ENCODE measurements around the gene ELAC2. TPM values are rescaled to one million over a fixed set of nuclear protein-coding genes. Genes with fewer than 3 reads are reported as not detected.

The ELAC2 gene
- polyA plus RNA-seq, 1 donor from 2014 or later: 34.6 TPM

- TF ChIP-seq POLR2AphosphoS5 (IDR thresholded peaks at IDR 0.05): no peak
- no peak for TF ChIP-seq RAD21 (conservative IDR thresholded peaks at IDR 0.05)
- no peak for TF ChIP-seq MXI1 (conservative IDR thresholded peaks at IDR 0.05; ENCODE audit: poor library complexity, severe bottlenecking)
- TF ChIP-seq SMC3 (conservative IDR thresholded peaks at IDR 0.05; ENCODE audit: poor library complexity): no peak
- TF ChIP-seq CTCF (IDR thresholded peaks at IDR 0.05; ENCODE audit: poor library complexity, severe bottlenecking): no peak
- Histone ChIP-seq H2AFZ (ENCODE audit: low read depth, low read length) (no peak overlapping the region), H3K4me3 (ENCODE audit: low read length) (no peak overlapping the region)
Measured at GRCh38 chr17:12953156-12953555, 64.7 kb downstream of the ELAC2 start.

GRCh38 chr17:12952012-12952411 lies 65.8 kb downstream of the ELAC2 start:
- Histone ChIP-seq H3K27me3 (ENCODE audit: insufficient read depth, low read depth, low read length) (no peaks in the 10 kb centered on the region), H2AFZ (ENCODE audit: low read depth, low read length) (no peak overlapping the region), H3F3A (ENCODE audit: insufficient read depth, low read length, poor library complexity, severe bottlenecking) (no peaks in the 10 kb centered on the region), H3K9me2 (ENCODE audit: insufficient read depth, low read length) (no peaks in the 10 kb centered on the region), H3K79me2 (replicated peaks; ENCODE audit: insufficient read depth, low read length) (no peaks in the 10 kb centered on the region), H3K9me3 (ENCODE audit: low read length) (no peaks in the 10 kb centered on the region), H3K36me3 (ENCODE audit: insufficient read depth, low read length) (peaks cover 6% of the 10 kb centered on the region), H3K4me2 (ENCODE audit: low read length) (no peak overlapping the region), H3K4me3 (ENCODE audit: low read length) (no peak overlapping the region), H3K27ac (ENCODE audit: low read length) (no peak overlapping the region), H4K20me1 (ENCODE audit: insufficient read depth) (no peaks in the 10 kb centered on the region), H3K9ac (ENCODE audit: low read length) (no peak overlapping the region)
- TF ChIP-seq EP300 (conservative IDR thresholded peaks at IDR 0.05; ENCODE audit: poor library complexity, severe bottlenecking) (no peak), POLR2AphosphoS5 (IDR thresholded peaks at IDR 0.05) (no peak), EZH2 (IDR thresholded peaks at IDR 0.05; ENCODE audit: borderline replicate concordance, insufficient read depth, low read length, poor library complexity, severe bottlenecking) (no peak), MXI1 (conservative IDR thresholded peaks at IDR 0.05; ENCODE audit: poor library complexity, severe bottlenecking) (no peak), CTCF (IDR thresholded peaks at IDR 0.05; ENCODE audit: poor library complexity, severe bottlenecking) (no peak), TAF1 (IDR thresholded peaks at IDR 0.05; ENCODE audit: low read depth) (no peak), SMC3 (conservative IDR thresholded peaks at IDR 0.05; ENCODE audit: poor library complexity) (no peak), RAD21 (conservative IDR thresholded peaks at IDR 0.05) (no peak), REST (IDR thresholded peaks at IDR 0.05; ENCODE audit: borderline replicate concordance) (no peak)

More at GRCh38 chr17:12953156-12953555, 64.7 kb downstream of the ELAC2 start:
- Histone ChIP-seq H3K27me3 (ENCODE audit: insufficient read depth, low read depth, low read length) (no peaks in the 10 kb centered on the region), H4K20me1 (ENCODE audit: insufficient read depth) (no peaks in the 10 kb centered on the region), H3K9me2 (ENCODE audit: insufficient read depth, low read length) (no peaks in the 10 kb centered on the region), H3F3A (ENCODE audit: insufficient read depth, low read length, poor library complexity, severe bottlenecking) (no peaks in the 10 kb centered on the region), H3K9me3 (ENCODE audit: low read length) (peaks cover 5% of the 10 kb centered on the region), H3K4me2 (ENCODE audit: low read length) (no peak overlapping the region), H3K79me2 (replicated peaks; ENCODE audit: insufficient read depth, low read length) (no peaks in the 10 kb centered on the region), H3K9ac (ENCODE audit: low read length) (no peak overlapping the region), H3K27ac (ENCODE audit: low read length) (no peak overlapping the region), H3K36me3 (ENCODE audit: insufficient read depth, low read length) (peaks cover 6% of the 10 kb centered on the region)
